Ishikawa (cell line): ENCODE data around the gene DACT2.

ENCODE experiments used
- CREB1 ChIP-seq: IDR thresholded peaks from 2 replicates; pipeline ENCODE4 v1.6.1; 2012; ENCODE audit warnings: low read depth
- EGR1 ChIP-seq: IDR thresholded peaks from 2 replicates; pipeline ENCODE4 v1.6.1; 2012
- EP300 ChIP-seq: IDR thresholded peaks from 2 replicates; pipeline ENCODE4 v1.6.1; 2012; ENCODE audit warnings: borderline replicate concordance
- RAD21 ChIP-seq: IDR thresholded peaks from 2 replicates; pipeline ENCODE4 v1.6.1; 2012; ENCODE audit warnings: low read depth
- TAF1 ChIP-seq: IDR thresholded peaks from 2 replicates; pipeline ENCODE4 v1.6.1; 2012; ENCODE audit warnings: low read depth, mild to moderate bottlenecking
- ZBTB7A ChIP-seq: IDR thresholded peaks from 2 replicates; pipeline ENCODE4 v1.6.1; 2012; ENCODE audit warnings: low read depth
- TF ChIP-seq, protein P1 (sequence below): IDR thresholded peaks from 2 replicates; pipeline ENCODE4 v1.6.1; 2012
- TF ChIP-seq, protein P2 (sequence below): IDR thresholded peaks from 2 replicates; pipeline ENCODE4 v1.6.1; 2012

DNA sequence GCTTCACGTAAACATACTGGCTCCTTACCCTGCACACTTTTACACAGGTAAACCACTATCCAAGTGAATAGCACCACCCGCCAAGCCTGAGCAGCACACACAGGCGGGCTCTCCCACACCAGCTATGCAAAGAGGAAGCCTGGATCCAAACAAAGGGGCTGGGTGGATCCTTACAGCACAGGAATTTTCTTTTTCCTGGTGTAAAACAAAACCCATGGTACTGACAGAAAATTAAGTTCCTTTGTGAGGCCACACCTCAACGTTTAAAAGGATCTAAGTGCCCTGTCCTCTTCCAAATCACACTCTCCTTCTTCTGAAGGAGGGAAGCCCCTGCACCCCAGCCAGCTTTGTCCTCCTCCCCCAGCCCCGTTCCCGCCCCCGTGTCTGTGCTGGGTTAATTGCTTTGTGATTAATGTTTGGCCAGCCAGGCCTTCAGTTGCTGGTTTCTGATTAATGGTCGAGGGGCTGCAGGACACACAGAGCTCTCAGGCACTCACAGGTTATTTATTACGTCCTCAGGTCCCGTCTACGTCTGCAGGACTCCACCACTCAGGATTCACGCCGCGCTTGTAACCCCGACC is 6.1 kb downstream of the DACT2 start:
- TF ChIP-seq TAF1, result no peak
- TF ChIP-seq RAD21, result no peak
- TF ChIP-seq EGR1, result peak; percentile 15; the same call in 1 of the 2 replicates
- no peak for TF ChIP-seq EP300
- TF ChIP-seq ZBTB7A, result no peak
- TF ChIP-seq, protein P1, sequence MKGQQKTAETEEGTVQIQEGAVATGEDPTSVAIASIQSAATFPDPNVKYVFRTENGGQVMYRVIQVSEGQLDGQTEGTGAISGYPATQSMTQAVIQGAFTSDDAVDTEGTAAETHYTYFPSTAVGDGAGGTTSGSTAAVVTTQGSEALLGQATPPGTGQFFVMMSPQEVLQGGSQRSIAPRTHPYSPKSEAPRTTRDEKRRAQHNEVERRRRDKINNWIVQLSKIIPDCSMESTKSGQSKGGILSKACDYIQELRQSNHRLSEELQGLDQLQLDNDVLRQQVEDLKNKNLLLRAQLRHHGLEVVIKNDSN, result no peak
- TF ChIP-seq, protein P2, sequence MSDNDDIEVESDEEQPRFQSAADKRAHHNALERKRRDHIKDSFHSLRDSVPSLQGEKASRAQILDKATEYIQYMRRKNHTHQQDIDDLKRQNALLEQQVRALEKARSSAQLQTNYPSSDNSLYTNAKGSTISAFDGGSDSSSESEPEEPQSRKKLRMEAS, result no peak
- no peak for TF ChIP-seq CREB1
